GM11168 (cell line): ENCODE data around the gene KLHL34.

ENCODE experiments used
- in situ Hi-C: fragments of 300-500 bp; cut with MboI; formaldehyde crosslinking; loops from one replicate; pipeline ENCODE4 v1.12.0; 2022; ENCODE audit warnings: low sequenced_read_pairs; ENCODE audit not compliant: unreplicated experiment

KLHL34 gene

GRCh38 chrX:21656587-21657317 lies 1.4 kb downstream of the KLHL34 start:
- in situ Hi-C loops, result no loop called here

GRCh38 chrX:21655901-21656586 lies 2.1 kb downstream of the KLHL34 start:
- in situ Hi-C loops, result no loop called here

DNA sequence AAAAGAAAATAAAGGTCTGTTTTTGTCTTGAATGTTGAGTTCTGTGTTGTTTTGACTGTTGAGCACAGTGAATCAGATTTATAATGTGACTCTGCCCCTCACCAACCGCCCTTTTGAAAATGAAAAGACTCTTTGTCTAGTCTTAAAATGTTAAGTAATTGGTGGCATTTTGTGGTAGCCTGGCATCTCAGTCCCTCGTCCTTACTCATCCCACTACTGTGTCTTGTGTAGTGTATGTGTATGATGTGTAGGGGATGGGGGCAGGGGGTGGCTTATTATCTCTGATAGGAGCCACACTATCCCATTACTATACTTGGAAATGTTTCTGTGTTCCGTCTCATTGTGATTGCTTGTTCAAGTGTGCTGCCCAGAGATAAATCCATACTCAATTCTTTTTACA lies 12.2 kb downstream of the KLHL34 start:
- in situ Hi-C loops, result no loop called here

DNA sequence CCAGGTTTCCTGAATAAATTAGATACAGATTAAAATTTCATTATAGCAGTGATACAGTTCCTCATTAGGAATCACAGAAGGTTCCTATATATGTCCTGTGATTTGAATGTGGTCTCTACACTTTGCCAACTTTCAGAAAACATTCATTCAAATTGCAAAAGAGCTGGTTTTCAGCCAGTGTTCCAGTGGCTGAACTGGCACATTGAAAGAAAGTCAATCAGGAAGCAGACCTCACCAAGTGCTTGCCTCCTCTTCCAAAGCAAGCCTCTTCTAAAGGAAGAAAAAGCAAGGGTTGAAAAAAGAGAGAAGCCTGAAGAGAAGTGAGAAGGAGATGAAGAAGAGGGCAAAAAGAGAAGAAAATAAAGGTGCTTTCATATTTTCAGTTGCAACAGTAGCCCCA lies 12.7 kb downstream of the KLHL34 start:
- in situ Hi-C loops, result no loop called here

- in situ Hi-C loops, result no loop called here
Measured at GRCh38 chrX:21639775-21640174, 18.4 kb downstream of the KLHL34 start.

DNA sequence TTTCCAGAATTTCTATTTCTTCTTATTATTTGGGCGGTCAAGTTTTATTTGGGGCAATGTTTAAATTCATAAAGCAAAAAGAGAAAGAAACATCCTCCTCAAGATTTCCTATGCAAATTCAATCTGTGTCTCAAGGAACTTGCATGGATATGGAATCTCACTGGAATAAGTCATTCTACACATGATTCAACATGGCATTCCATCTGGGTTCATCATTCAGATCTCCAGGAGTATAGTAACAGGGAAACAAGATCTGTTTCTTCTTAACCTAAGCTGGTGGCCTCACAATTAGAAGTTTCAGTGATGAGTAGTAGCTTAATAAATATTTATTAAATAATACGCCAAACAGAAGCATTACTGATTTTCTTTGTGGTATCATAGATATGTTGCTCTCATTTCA lies 19.8 kb downstream of the KLHL34 start:
- in situ Hi-C loops, result no loop called here

DNA sequence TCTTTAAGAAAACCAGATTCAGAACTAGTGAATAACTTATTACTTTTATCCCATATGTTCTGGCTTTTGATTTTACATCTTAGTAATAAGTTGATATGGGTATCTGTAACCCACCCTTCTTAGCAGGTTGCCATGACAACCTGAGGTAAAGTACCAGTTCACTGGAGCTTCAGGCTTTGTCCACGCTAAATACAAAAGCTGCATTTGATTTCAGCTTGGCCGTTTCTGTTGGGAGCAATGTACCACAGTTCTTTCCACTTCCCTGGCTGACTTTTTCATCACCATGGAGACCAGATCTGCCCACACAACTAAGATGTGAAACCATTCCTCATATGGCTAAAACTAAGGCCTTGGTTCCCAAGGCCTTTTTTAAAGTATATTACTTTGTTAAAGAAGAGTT lies 26.1 kb downstream of the KLHL34 start:
- in situ Hi-C loops, result no loop called here

DNA sequence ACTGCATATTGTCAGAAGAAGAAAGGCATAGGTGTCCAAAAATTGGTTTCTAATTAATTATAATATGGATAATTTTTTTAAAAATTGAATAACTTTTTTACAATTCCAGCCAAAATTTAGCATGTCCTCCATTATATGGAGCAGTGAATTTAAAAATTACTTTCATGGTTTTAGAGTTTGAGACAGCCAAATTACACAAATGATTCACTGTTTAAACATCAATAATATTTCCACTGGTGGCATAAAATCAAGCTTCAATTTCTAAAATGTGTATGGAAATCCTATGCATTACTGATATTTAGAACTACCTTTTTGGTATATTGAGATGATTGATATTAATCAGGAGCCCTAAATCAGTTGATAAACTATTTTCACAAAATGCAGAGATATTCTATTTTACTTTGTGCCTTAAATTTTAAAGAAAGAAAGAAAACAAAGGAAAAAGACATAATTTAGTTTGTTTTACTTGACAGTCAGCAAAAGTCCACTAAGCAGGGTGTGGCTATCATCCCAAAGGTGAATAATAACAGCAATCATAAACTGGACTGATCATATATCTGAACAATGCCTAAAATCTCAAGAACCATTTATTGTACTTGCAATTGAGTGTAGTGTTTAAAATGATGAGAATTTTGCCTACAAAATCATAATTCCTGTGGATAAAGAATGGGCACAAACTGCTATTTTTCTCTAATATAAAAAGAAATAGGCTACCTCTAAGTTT lies 34.2 kb downstream of the KLHL34 start:
- in situ Hi-C loops, result no loop called here

DNA sequence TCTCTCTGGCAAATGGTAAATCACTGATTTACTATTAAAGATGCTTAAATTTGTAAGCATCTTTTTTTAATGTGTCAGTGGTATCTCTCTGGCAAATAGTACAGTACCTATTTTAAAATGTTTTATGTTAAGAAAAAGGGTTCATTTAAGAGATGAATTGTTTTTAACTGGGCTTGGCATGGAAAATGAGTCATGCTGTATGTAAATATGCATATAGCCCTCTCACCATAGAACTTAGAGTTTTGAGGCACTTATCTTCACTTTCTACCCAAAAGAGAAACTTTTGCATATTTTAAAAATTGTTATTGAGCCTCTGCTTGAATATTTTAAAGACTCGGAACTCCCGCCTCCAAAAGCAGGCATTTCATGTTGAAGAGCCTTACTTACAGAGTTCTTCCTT lies 37.9 kb downstream of the KLHL34 start:
- in situ Hi-C loops, result no loop called here

DNA sequence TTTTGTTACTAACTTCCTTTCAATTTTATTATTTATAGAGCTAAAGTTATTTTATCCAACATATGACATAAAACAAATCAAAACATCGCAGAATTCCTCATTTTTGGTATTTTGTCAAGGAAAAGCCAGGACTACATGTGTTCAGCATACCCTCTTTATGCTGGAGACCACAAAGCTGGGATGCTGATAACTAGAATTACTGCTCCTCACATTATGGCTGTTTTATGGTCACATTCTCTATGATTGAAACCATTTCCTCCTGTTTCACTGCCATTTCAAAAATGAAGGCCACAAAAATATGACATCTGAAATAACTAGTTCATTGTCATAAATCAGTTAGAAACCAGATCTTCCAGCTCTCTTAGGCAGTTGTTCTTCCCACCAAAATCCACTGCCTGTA lies 41.7 kb downstream of the KLHL34 start:
- in situ Hi-C loops, result no loop called here

DNA sequence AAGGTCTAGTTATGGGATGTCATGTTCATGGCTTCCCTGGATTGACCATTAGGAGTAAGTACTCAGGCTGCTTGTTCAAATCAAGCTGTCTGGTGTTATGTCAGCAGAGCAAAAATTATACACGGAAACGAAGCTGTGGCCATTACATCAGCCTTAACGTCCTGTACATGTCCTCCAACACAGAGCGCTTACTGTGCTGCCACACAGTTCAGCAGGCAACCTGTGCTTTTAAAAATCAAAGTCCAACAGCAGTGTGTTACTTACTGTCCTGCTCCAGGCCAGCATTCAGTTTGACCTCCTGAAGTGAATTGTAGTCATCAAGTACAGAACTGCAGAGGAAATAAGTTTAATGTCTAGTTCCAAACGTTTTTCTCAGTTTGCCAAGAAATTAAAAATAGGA lies 46.0 kb downstream of the KLHL34 start:
- in situ Hi-C loops, result no loop called here

- in situ Hi-C loops, result no loop called here
Measured at GRCh38 chrX:21610168-21610567, 48.0 kb downstream of the KLHL34 start.

DNA sequence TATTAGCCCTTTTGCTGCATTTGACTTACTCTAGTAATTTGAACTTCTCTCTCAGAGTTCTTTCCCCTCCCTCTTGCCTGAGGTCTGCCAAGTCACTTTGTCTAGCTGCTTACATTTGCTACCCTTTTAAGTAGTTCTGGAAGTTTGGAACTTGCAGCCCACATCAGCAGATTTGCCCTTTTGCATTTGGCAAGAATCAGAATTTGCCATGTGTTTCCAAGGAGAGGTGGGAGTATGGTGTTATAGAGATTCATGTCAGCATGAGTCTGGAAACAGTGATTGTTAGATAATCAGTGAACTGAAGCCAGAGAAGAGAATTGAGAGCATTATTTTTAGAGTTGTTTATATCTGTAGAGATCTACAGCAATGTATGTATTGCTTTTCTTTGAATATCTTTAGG lies 52.1 kb downstream of the KLHL34 start:
- in situ Hi-C loops, result no loop called here
